Endothelial cell of umbilical vein (primary cell): ENCODE measurements around the gene MTARC2. TPM values are rescaled to one million over a fixed set of nuclear protein-coding genes. Genes with fewer than 3 reads are reported as not detected.

Experiments
- BruUV-seq: library from RNA; stranded (reverse); fragments of 400-500 nt; replicated peaks from 2 replicates; lab custom pipeline; 2021; lab: Mats Ljungman, UMichigan
- CTCF ChIA-PET: fragments of 300-600, 350-600 bp; sonication (Branson Sonifier 250); formaldehyde crosslinking; loops from one replicate; lab custom pipeline; 2021; ENCODE audit warnings: antibody characterized with exemption, inconsistent platforms; lab: Charles Lee
- POLR2A ChIA-PET: fragments of 300-600, 350-600 bp; sonication (Branson Sonifier 250); formaldehyde crosslinking; loops from one replicate; lab custom pipeline; 2021; ENCODE audit warnings: antibody characterized with exemption, inconsistent platforms; lab: Charles Lee
- DNase-seq: peaks from one replicate; pipeline ENCODE4 v3.0.0-alpha.2; 2011; ENCODE audit warnings: low read depth, low spot score
- FAIRE-seq: peaks from 2 replicates; lab custom pipeline; 2011; peaks lifted over from hg19 to GRCh38; lab: Jason Lieb, UNC
- H2AFZ ChIP-seq: 2 replicates; pipeline ENCODE4 v1.6.0; 2012; ENCODE audit warnings: low read depth, low read length, control low read depth, inconsistent platforms
- H3K27ac ChIP-seq: 2 replicates; pipeline ENCODE4 v1.5.1; 2011; ENCODE audit warnings: low read depth, mild to moderate bottlenecking, control low read depth, low read length, moderate library complexity; ENCODE audit not compliant: insufficient read depth
- H3K27me3 ChIP-seq, 2 experiments: 2 replicates each; pipeline versions ENCODE4 v1.6.0 to v1.6.1; 2011; ENCODE audit warnings: low read length in 2 of 2, mixed read lengths in 1 of 2; ENCODE audit not compliant: control insufficient read depth in 2 of 2, insufficient read depth in 2 of 2
- H3K36me3 ChIP-seq, 2 experiments: 2 replicates in 1 of 2; 3 replicates in 1 of 2; pipeline ENCODE4 v1.5.1; 2011; ENCODE audit warnings: low read length in 2 of 2, mild to moderate bottlenecking in 1 of 2, moderate library complexity in 1 of 2; ENCODE audit not compliant: control insufficient read depth in 2 of 2, insufficient read depth in 2 of 2; ENCODE audit errors: extremely low read depth in 1 of 2
- H3K4me1 ChIP-seq: 3 replicates; pipeline ENCODE4 v1.5.1; 2011; ENCODE audit warnings: mild to moderate bottlenecking, low read length; ENCODE audit not compliant: control insufficient read depth, insufficient read depth; ENCODE audit errors: extremely low read depth
- H3K4me2 ChIP-seq: 2 replicates; pipeline ENCODE4 v1.6.1; 2011; ENCODE audit warnings: low read length, control low read depth, mixed read lengths; ENCODE audit not compliant: insufficient read depth
- H3K4me3 ChIP-seq, 3 experiments: fragments of 200-600 bp in 1 of 3; sonication (generic), shearing (Covaris generic) in 1 of 3; replicated peaks in 1 of 3; 2 replicates each; pipeline ENCODE4 v1.5.1; 2011 to 2016; ENCODE audit warnings: control low read depth in 3 of 3, low read length in 3 of 3, mild to moderate bottlenecking in 2 of 3, inconsistent platforms in 1 of 3, low read depth in 1 of 3, moderate library complexity in 1 of 3; ENCODE audit not compliant: insufficient read depth in 1 of 3
- H3K79me2 ChIP-seq: 2 replicates; pipeline ENCODE4 v1.6.0; 2012; ENCODE audit warnings: low read length, inconsistent platforms; ENCODE audit not compliant: control insufficient read depth, insufficient read depth
- H3K9ac ChIP-seq: replicated peaks from 2 replicates; pipeline ENCODE3; 2011; ENCODE audit warnings: low read length, control low read depth; ENCODE audit not compliant: insufficient read depth; ENCODE audit errors: extremely low read depth
- H3K9me1 ChIP-seq: replicated peaks from 3 replicates; pipeline ENCODE4 v1.6.0; 2011; ENCODE audit warnings: mild to moderate bottlenecking, low read length; ENCODE audit not compliant: control insufficient read depth, insufficient read depth; ENCODE audit errors: extremely low read depth
- H3K9me3 ChIP-seq: replicated peaks from 2 replicates; pipeline ENCODE4 v1.5.1; 2012; ENCODE audit warnings: low read length, inconsistent platforms; ENCODE audit not compliant: control insufficient read depth, insufficient read depth
- H4K20me1 ChIP-seq: replicated peaks from 2 replicates; pipeline ENCODE3; 2011; ENCODE audit warnings: mild to moderate bottlenecking, low read length; ENCODE audit not compliant: control insufficient read depth, insufficient read depth; ENCODE audit errors: extremely low read depth
- CTCF ChIP-seq, 2 donors: IDR thresholded peaks; 1 replicate in 1 of 2; 2 replicates in 1 of 2; pipeline ENCODE4 v1.5.1; 2011; ENCODE audit warnings: low read length in 2 of 2, mild to moderate bottlenecking in 2 of 2, moderate library complexity in 2 of 2, control low read depth in 1 of 2, inconsistent platforms in 1 of 2, low read depth in 1 of 2; ENCODE audit not compliant: insufficient read depth in 1 of 2; ENCODE audit errors: extremely low read depth in 1 of 2
- EZH2 ChIP-seq: IDR thresholded peaks from 2 replicates; pipeline ENCODE4 v1.6.1; 2012; ENCODE audit warnings: borderline replicate concordance, low read depth, mild to moderate bottlenecking, moderate library complexity, low read length, inconsistent platforms; ENCODE audit not compliant: severe bottlenecking
- FOS ChIP-seq: IDR thresholded peaks from 2 replicates; pipeline ENCODE4 v1.6.1; 2011; ENCODE audit warnings: mild to moderate bottlenecking, low read length, moderate library complexity, borderline replicate concordance; ENCODE audit not compliant: insufficient read depth
- GATA2 ChIP-seq: IDR thresholded peaks from 2 replicates; pipeline ENCODE4 v1.7.0; 2011; ENCODE audit warnings: low read depth, mild to moderate bottlenecking, moderate library complexity, mixed read lengths, low read length; ENCODE audit not compliant: insufficient read length, insufficient read depth
- JUN ChIP-seq: IDR thresholded peaks from 2 replicates; pipeline ENCODE4 v1.6.1; 2011; ENCODE audit warnings: borderline replicate concordance, low read depth; ENCODE audit not compliant: insufficient read length, insufficient read depth
- MYC ChIP-seq: IDR thresholded peaks from one replicate; pipeline ENCODE4 v1.6.1; 2011; ENCODE audit warnings: mild to moderate bottlenecking, low read depth, low read length
- POLR2A ChIP-seq: IDR thresholded peaks from 2 replicates; pipeline ENCODE4 v1.6.1; 2012; ENCODE audit warnings: low read depth, mild to moderate bottlenecking, control low read depth, low read length
- POLR2AphosphoS5 ChIP-seq: IDR thresholded peaks from 2 replicates; pipeline ENCODE4 v1.6.1; 2012; ENCODE audit warnings: low read depth, mild to moderate bottlenecking, control low read depth, low read length, moderate library complexity; ENCODE audit not compliant: insufficient read depth
- dilution Hi-C: fragments of 300-500 bp; cut with MboI; formaldehyde crosslinking; loops from one replicate; pipeline ENCODE4 v1.15.0; 2019; ENCODE audit warnings: low sequenced_read_pairs; ENCODE audit not compliant: extremely low pct_ligation_motif_present
- intact Hi-C: fragments of 100-400 bp; cut with micrococcal nuclease; formaldehyde crosslinking; loops from one replicate; pipeline ENCODE4 v1.10.0; 2022
- polyA plus RNA-seq, 4 experiments: library from polyadenylated mRNA; depleted of rRNA in 3 of 4; stranded (reverse) in 3 of 4; unstranded in 1 of 4; fragments of >200 nt; gene quantifications; 2 replicates each; pipeline versions ENCODE4 v1.2.1 to v1.2.3, GENCODE V29; 2011 to 2012; ENCODE audit warnings: missing spikeins in 1 of 4
- total RNA-seq: library from RNA; stranded (reverse); gene quantifications from 2 replicates; pipeline ENCODE4 v1.2.3, GENCODE V29; 2021
- TF ChIP-seq, protein P1 (sequence below): IDR thresholded peaks from 2 replicates; pipeline ENCODE4 v1.6.1; 2011; ENCODE audit not compliant: insufficient read depth, insufficient read length

MTARC2 gene
- total and polyA plus RNA-seq, 2 donors (not counting 3 experiments of a cell fraction or from before 2014, with no cell fraction given), result 9.8 to 14.1 TPM

- H3K4me3 ChIP-seq, result no peak overlapping the region
- no peak overlapping the region for H3K4me2 ChIP-seq
- BruUV-seq, result no TSS peak
- intact Hi-C loops, result loop anchor here (5.0 kb wide), 2 partner anchors 738 to 1097 kb away; no protein-coding TSS in a partner anchor
- no peak overlapping the region for H2AFZ ChIP-seq
- dilution Hi-C loops, result no loop called here
- H3K9me1 ChIP-seq, result no peaks in the 10 kb centered on the region
- POLR2A ChIA-PET, result no interaction called here
- CTCF ChIA-PET, result no interaction called here
- no peaks in the 10 kb centered on the region for H3K36me3 ChIP-seq
- no peak for FAIRE-seq
- no peaks in the 10 kb centered on the region for H3K9me3 ChIP-seq
- no peaks in the 10 kb centered on the region for H3K79me2 ChIP-seq
- H3K27me3 ChIP-seq, result no peaks in the 10 kb centered on the region
- peaks cover 32% of the 10 kb centered on the region for H3K4me1 ChIP-seq
- H3K9ac ChIP-seq, result no peak overlapping the region
- TF ChIP-seq EZH2 (no peak), POLR2AphosphoS5 (no peak), MYC (no peak), JUN (no peak), FOS (no peak), GATA2 (no peak), POLR2A (no peak), CTCF (IDR thresholded peaks at IDR 0.05; ENCODE audit: extremely low read depth in 1 of 2, insufficient read depth in 1 of 2, low read depth in 1 of 2, low read length in 2 of 2) (no peak)
- TF ChIP-seq, protein P1, sequence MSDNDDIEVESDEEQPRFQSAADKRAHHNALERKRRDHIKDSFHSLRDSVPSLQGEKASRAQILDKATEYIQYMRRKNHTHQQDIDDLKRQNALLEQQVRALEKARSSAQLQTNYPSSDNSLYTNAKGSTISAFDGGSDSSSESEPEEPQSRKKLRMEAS, result no peak
- H4K20me1 ChIP-seq, result no peaks in the 10 kb centered on the region
- DNase-seq, result no peak
- H3K27ac ChIP-seq, result no peak overlapping the region
Observed at GRCh38 chr1:220730486-220730885, 17.6 kb upstream of the MTARC2 start.
